Stomach (tissue), 9 donors: ENCODE data around the gene REXO4. TPM values are rescaled to one million over a fixed set of nuclear protein-coding genes. Genes with fewer than 3 reads are reported as not detected.

ENCODE experiments used
- DNase-seq, 2 donors: peaks; one replicate each; pipeline versions ENCODE4 v3.0.0 to v3.0.0-alpha.2; 2013 to 2019
- H3K27ac ChIP-seq, 5 donors: fragments of 200-600 bp in 4 of 5; sonication (generic) in 4 of 5; one replicate each; pipeline ENCODE4 v1.5.1; 2013 to 2019; ENCODE audit warnings: mild to moderate bottlenecking in 1 of 5, moderate library complexity in 1 of 5
- H3K27me3 ChIP-seq, 3 donors: fragments of 200-600 bp; sonication (generic); one replicate each; pipeline ENCODE4 v1.5.1; 2017 to 2019; ENCODE audit warnings: mixed run types in 1 of 3
- H3K36me3 ChIP-seq, 4 donors: fragments of 200-600 bp; sonication (generic); 1 replicate in 3 of 4; 2 replicates in 1 of 4; pipeline ENCODE4 v1.5.1; 2016 to 2019
- H3K4me1 ChIP-seq, 4 donors: fragments of 200-600 bp; sonication (generic); one replicate each; pipeline ENCODE4 v1.5.1; 2016 to 2019
- H3K4me3 ChIP-seq, 4 donors: fragments of 200-600 bp; sonication (generic) in 3 of 4; one replicate each; pipeline ENCODE4 v1.5.1; 2016 to 2019; ENCODE audit warnings: mild to moderate bottlenecking in 1 of 4
- H3K9me3 ChIP-seq, 4 donors: fragments of 200-600 bp; sonication (generic); one replicate each; pipeline ENCODE4 v1.5.1; 2016 to 2019
- CTCF ChIP-seq, 7 experiments: fragments of 450-650 bp in 4 of 7; fragments of 200-600 bp in 3 of 7; sonication (generic) in 3 of 7; IDR thresholded peaks; one replicate each; pipeline ENCODE4 v1.5.1; 2016 to 2019; ENCODE audit warnings: antibody characterized with exemption in 7 of 7, control low read depth in 2 of 7, mild to moderate bottlenecking in 1 of 7
- EP300 ChIP-seq: sonication (generic); formaldehyde crosslinking; IDR thresholded peaks from one replicate; pipeline ENCODE4 v1.6.1; 2017; ENCODE audit warnings: antibody characterized with exemption
- POLR2A ChIP-seq, 4 donors: fragments of 450-650 bp; IDR thresholded peaks; one replicate each; pipeline ENCODE4 v1.6.1; 2016; ENCODE audit warnings: antibody characterized with exemption in 4 of 4, control low read depth in 2 of 4, mild to moderate bottlenecking in 1 of 4, moderate library complexity in 1 of 4
- POLR2AphosphoS5 ChIP-seq, 3 donors: sonication (generic); formaldehyde crosslinking; IDR thresholded peaks; one replicate each; pipeline ENCODE4 v1.6.1; 2016; ENCODE audit warnings: antibody characterized with exemption in 3 of 3
- WGBS, 5 donors: extraction: QIAGEN DNeasy Blood & Tissue Kit in 3 of 5; methylation state at CpG; one replicate each; pipeline versions ENCODE4 v1.1.5 to v1.1.7; 2013 to 2018; 5-methylcytosine and 5-hydroxymethylcytosine counted together
- intact Hi-C: fragments of 100-400 bp; cut with DNase I; formaldehyde crosslinking; loops from one replicate; pipeline ENCODE4 v1.15.1; 2023; ENCODE audit warnings: low total_unique reads
- polyA plus RNA-seq, 3 donors: library from polyadenylated mRNA; stranded (reverse); fragments of 200-250 nt; gene quantifications; one replicate each; pipeline ENCODE4 v1.2.3, GENCODE V29; 2013
- total RNA-seq, 5 donors: library from RNA; depleted of rRNA; stranded (reverse); fragments of >200 nt; gene quantifications; one replicate each; pipeline versions ENCODE4 v1.1.0 to v1.2.3, GENCODE V29; 2014 to 2016
- donor health status: healthy with polysubstance abuse.
- donor health status: Bipolar disorder and iron deficiency.
- donor health status: healthy.

Gene REXO4
- total and polyA plus RNA-seq, 8 donors = 0.45 to 64.3 (median 12.9) TPM

- intact Hi-C loops = no loop called here
- WGBS, 5 donors = 14 to 42% (median 18%) methylated on average over 3 of the region's 3 CpGs
- DNase-seq = peak; percentile 48 to 91
Observed at GRCh38 chr9:133423216-133423615, 5.4 kb upstream of the REXO4 start.

GRCh38 chr9:133421615-133422542 is 4.1 kb upstream of the REXO4 start, which contains the start of gene ADAMTS13:
Gene ADAMTS13 (plus strand): TSS chr9:133422367. CDS start chr9:133422444, 77 bp downstream.
- H3K27ac ChIP-seq = peak within 1 kb of the TSS; percentile 47 to 75 (median 69)
- no peak for DNase-seq
- TF ChIP-seq POLR2A (IDR thresholded peaks at IDR 0.05) (no peak), EP300 (no peak)
- H3K27me3 ChIP-seq = peaks cover 0 to 13% (median 0%) of the 10 kb centered on the region in 3 donors
- no peaks in the 10 kb centered on the region for H3K9me3 ChIP-seq
- no peaks in the 10 kb centered on the region for H3K36me3 ChIP-seq
- intact Hi-C loops = no loop called here
- no peak within 1 kb of the TSS for H3K4me3 ChIP-seq
- H3K4me1 ChIP-seq = peaks cover 38 to 86% (median 75%) of the 10 kb centered on the region in 4 donors
- 46 to 53% (median 53%) methylated on average over 23 of the region's 23 CpGs for WGBS, 5 donors

More at GRCh38 chr9:133423216-133423615, 5.4 kb upstream of the REXO4 start:
- Histone ChIP-seq H3K4me1 (peaks cover 36 to 81% (median 72%) of the 10 kb centered on the region in 4 donors), H3K9me3 (no peaks in the 10 kb centered on the region), H3K4me3 (no peak overlapping the region), H3K27ac (peak overlapping the region; percentile 47 to 75 (median 69)), H3K27me3 (peaks cover 0 to 25% (median 5%) of the 10 kb centered on the region in 3 donors), H3K36me3 (no peaks in the 10 kb centered on the region)
- TF ChIP-seq CTCF (IDR thresholded peaks at IDR 0.05) (no peak), EP300 (no peak), POLR2A (IDR thresholded peaks at IDR 0.05) (no peak), POLR2AphosphoS5 (IDR thresholded peaks at IDR 0.05) (peak in 2 of 3 donors; percentile 12 to 74)

DNA sequence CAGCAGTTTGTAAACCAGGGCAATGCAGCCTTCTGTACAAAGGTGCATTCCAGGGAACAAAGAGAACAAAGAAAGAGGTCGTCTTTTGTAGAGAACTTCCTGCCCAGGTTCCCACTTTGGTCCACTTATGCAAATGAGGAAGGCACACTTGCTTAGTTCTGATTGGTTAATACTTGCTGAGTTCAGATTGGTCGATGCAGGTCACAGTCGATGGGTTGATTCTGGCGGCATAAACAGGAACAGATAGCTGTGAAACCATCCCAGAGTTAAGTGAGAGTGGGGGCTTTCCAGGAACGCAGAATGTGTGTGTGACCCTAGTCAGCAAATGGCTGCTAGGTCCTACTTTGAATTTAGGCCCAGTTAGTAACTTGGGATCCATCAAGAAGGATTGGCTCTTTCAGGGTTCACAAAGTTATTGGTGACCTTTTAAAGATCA is 2.6 kb upstream of the REXO4 start:
- H3K27ac ChIP-seq = no peak overlapping the region
- H3K4me1 ChIP-seq = peaks cover 49 to 91% (median 85%) of the 10 kb centered on the region in 4 donors
- H3K4me3 ChIP-seq = no peak overlapping the region
- peaks cover 0 to 8% (median 7%) of the 10 kb centered on the region in 4 donors for H3K36me3 ChIP-seq
- peaks cover 0 to 3% (median 0%) of the 10 kb centered on the region in 3 donors for H3K27me3 ChIP-seq
- intact Hi-C loops = no loop called here
- 55 to 72% (median 66%) methylated on average over 5 of the region's 5 CpGs for WGBS, 5 donors
- DNase-seq = no peak
- H3K9me3 ChIP-seq = no peaks in the 10 kb centered on the region
- TF ChIP-seq EP300 = no peak
- no peak for TF ChIP-seq POLR2A (IDR thresholded peaks at IDR 0.05)
- no peak for TF ChIP-seq CTCF (IDR thresholded peaks at IDR 0.05)
- no peak for TF ChIP-seq POLR2AphosphoS5 (IDR thresholded peaks at IDR 0.05)

- H3K27me3 ChIP-seq = no peaks in the 10 kb centered on the region
- intact Hi-C loops = no loop called here
- DNase-seq = peak in 1 of 2 donors; percentile 53
- TF ChIP-seq CTCF (IDR thresholded peaks at IDR 0.05) = no peak
- no peak for TF ChIP-seq POLR2A (IDR thresholded peaks at IDR 0.05)
- TF ChIP-seq EP300 = no peak
- no peak for TF ChIP-seq POLR2AphosphoS5 (IDR thresholded peaks at IDR 0.05)
- no peaks in the 10 kb centered on the region for H3K9me3 ChIP-seq
- peaks cover 45 to 88% (median 78%) of the 10 kb centered on the region in 4 donors for H3K4me1 ChIP-seq
- H3K36me3 ChIP-seq = peaks cover 14 to 22% (median 19%) of the 10 kb centered on the region in 4 donors
- peak overlapping the region; percentile 75 to 94 (median 87) for H3K27ac ChIP-seq
- peak overlapping the region; percentile 89 to 96 (median 94) for H3K4me3 ChIP-seq
- 35 to 55% (median 50%) methylated on average over 13 of the region's 13 CpGs for WGBS, 5 donors
Observed at GRCh38 chr9:133419005-133419404, 1.2 kb upstream of the REXO4 start.
